HuH-7.5 (cell line): Measurements from ENCODE around the gene LY6G5B.
"Not testable (repeated sequence)": the region's sequence is repeated elsewhere in the genome, so short reads cannot be mapped to it uniquely, and the experiment has no call there.

Experiments used
- DNase-seq: peaks from one replicate; pipeline ENCODE4 v3.0.0; 2011; ENCODE audit warnings: low spot score

LY6G5B gene

GRCh38 chr6:31691078-31691463 lies 21.3 kb downstream of the LY6G5B start:
- DNase-seq: no peak

GRCh38 chr6:31691564-31692108 lies 21.9 kb downstream of the LY6G5B start:
- no peak for DNase-seq

GRCh38 chr6:31692353-31692752 lies 22.6 kb downstream of the LY6G5B start:
- DNase-seq: no peak

GRCh38 chr6:31692886-31693285 lies 23.1 kb downstream of the LY6G5B start:
- DNase-seq: no peak

GRCh38 chr6:31693535-31693934 lies 23.8 kb downstream of the LY6G5B start:
- no peak for DNase-seq

GRCh38 chr6:31697555-31697954 lies 27.8 kb downstream of the LY6G5B start:
- no peak for DNase-seq

GRCh38 chr6:31700740-31701401 lies 31.1 kb downstream of the LY6G5B start:
- no peak for DNase-seq

GRCh38 chr6:31701666-31702404 lies 32.1 kb downstream of the LY6G5B start:
- no peak for DNase-seq

- no peak for DNase-seq
These were observed 32.6 kb downstream of the LY6G5B start for GRCh38 chr6:31702405-31702818.

GRCh38 chr6:31702819-31703716 lies 33.3 kb downstream of the LY6G5B start, which contains the start of gene ABHD16A:
Gene ABHD16A, minus strand, starts transcription at chr6:31703324. Its CDS starts 43 bp downstream, at chr6:31703281.
- peak; percentile 87 for DNase-seq

- DNase-seq: no peak
These were observed 36.2 kb downstream of the LY6G5B start for GRCh38 chr6:31705931-31706330.

- no peak for DNase-seq
These were observed 36.8 kb downstream of the LY6G5B start, which contains the start of gene LY6G6F for GRCh38 chr6:31706599-31706998. Gene LY6G6F, plus strand, starts transcription at chr6:31706866. Its CDS starts 41 bp downstream, at chr6:31706907.

- no peak for DNase-seq
These were observed 37.9 kb downstream of the LY6G5B start for GRCh38 chr6:31707701-31708100.

GRCh38 chr6:31708224-31708623 lies 38.4 kb downstream of the LY6G5B start:
- no peak for DNase-seq

- DNase-seq: not testable (repeated sequence)
These were observed 39.4 kb downstream of the LY6G5B start for GRCh38 chr6:31709157-31709556.

- no peak for DNase-seq
These were observed 40.9 kb downstream of the LY6G5B start for GRCh38 chr6:31710523-31711219.

GRCh38 chr6:31711233-31711632 lies 41.5 kb downstream of the LY6G5B start:
- DNase-seq: no peak

GRCh38 chr6:31712296-31712695 lies 42.5 kb downstream of the LY6G5B start:
- DNase-seq: no peak

GRCh38 chr6:31713465-31713864 lies 43.7 kb downstream of the LY6G5B start:
- no peak for DNase-seq

GRCh38 chr6:31713991-31714684 lies 44.4 kb downstream of the LY6G5B start:
- DNase-seq: no peak
